Stimulated activated CD8-positive, alpha-beta memory T cell treated with anti-CD3 and anti-CD28 coated beads, Interleukin-12 subunit alpha, Interleukin-12 subunit beta, amount 100 ng/mL, for 1 hour (primary cell): ENCODE data around the gene ASB2.

Experiments
- DNase-seq: peaks from one replicate; pipeline ENCODE4 v3.0.0-alpha.2; 2020; ENCODE audit warnings: low read depth

ASB2 gene

DNA sequence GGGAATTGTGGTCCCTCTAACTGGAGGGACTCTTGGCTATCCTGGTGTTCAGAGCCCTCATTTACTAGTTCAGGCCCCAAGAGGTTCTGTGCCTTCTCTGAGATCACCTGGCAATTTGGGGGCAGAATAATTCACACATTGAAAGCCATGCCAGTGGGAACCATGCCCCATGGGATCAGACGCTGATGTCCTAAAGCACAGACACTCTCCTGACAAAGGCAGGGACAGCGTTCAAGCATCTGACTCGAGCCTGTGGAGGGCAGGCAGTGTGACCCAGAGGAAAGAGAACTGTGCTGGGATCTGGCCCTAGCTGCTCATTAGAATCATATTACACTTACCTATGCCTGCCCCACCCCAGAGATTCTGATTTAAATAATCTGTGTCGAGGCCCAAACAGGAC lies 2.4 kb upstream of the ASB2 start:
- no peak for DNase-seq

GRCh38 chr14:93977790-93978581 lies 1.6 kb upstream of the ASB2 start:
- DNase-seq = peak; percentile 48

- DNase-seq = no peak
Observed at GRCh38 chr14:93977171-93977570, 801 bp upstream of the ASB2 start.

DNA sequence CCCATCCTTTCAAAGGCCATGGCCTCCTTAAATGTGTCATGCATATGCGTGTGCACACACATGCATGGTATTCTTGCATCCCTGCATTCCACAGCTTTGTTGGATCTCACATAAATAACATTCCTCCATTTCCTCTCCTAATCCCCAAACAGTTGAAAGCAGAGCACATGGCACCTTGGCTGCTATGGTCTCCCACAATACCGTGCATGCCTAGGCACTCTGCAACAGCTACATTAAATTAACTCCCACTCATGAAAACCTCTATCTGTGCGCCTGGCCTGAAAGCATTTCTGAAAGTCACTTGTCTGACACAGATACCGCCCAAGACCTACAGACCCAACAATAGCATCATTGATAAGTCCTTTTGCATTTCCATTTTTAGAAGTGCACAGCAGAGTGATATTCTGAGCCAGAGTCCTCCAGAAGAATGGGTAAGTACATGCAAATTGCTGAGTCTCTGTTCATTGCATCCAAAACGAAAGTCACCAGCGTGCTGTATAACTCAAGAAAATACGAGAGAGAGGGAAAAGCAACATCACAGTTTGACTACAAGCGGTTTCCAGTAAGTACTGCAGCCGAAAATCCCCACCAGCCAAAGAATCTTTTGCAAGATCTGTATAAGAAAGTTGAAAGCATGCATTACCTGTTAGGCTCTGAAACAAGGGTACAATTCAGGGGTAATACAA lies 436 bp downstream of the ASB2 start:
- DNase-seq = no peak

DNA sequence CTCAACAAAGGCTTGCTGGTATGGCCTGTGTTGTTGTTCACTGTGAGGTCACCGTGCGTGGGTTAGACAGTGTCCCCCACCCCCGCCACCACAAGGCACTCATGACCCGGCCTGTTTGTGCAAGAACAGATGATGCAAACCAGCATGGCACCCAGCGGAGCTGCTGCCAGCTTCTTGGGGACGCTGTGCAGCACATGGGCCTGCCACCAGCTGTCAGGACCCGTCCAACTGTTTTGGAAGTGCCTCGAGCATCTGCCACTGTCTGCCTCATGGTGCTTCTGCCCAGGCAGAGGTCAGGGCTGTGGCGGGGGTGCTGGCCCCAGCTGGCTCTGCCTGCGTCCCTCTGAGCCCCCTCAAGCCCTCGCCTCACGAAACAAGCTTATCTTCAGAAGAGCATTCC lies 1.5 kb downstream of the ASB2 start:
- no peak for DNase-seq

DNA sequence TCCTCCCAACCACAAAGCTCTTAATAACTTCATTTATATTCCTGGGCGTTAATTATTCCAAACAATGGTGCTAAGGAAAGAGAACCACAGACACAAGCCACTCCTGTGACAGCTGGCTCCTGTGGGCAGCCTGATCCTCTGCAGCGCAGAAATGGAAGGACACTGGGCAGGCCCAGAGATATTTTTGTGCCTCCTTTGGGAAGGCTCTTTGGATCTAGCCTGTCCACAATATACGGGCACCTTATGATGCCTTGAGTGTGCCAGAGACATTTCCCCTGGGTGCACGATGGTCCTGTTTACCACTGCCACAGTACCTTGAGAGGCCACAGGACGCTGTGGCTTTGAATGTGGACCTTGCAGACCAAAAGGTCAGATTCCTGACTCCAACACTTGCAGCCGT lies 2.1 kb downstream of the ASB2 start:
- no peak for DNase-seq

DNA sequence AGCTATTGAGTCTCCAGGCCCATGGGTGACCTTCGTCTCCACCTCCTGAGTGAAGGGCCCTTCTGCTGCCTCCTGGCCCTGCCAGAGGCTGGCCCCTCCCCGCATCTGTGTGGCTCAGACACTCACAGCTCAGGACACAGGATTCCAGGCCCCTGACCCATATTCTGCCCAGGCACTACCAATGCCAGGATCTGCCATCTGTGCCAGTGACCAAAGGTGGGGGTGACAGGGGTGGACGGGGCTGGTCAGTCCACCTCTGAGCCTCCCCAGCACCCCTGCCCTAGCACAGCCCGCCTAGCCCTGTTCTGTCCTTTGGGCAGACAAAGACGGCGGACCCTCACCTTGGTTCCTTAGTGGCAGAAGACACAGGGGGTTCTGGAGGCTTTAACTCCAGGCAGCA lies 2.8 kb downstream of the ASB2 start:
- no peak for DNase-seq

- no peak for DNase-seq
Observed at GRCh38 chr14:93972618-93973205, 3.7 kb downstream of the ASB2 start.

DNA sequence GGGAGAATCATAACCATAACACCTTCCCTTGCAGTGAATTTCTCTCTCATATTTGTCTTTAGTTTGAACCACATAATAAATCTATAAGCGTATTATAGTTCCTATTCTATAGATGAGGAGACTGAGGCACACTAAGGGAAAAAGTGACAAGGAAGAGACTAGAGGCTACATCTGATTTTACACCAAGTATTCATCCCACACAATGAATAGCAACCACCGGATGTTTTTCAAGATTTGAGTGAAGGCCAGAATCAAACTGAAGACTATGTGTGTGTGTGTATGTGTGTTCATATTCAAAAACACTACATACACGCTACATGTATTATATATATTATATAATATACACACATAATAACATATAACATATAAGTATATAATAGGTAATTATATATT lies 4.7 kb downstream of the ASB2 start:
- DNase-seq = no peak

DNA sequence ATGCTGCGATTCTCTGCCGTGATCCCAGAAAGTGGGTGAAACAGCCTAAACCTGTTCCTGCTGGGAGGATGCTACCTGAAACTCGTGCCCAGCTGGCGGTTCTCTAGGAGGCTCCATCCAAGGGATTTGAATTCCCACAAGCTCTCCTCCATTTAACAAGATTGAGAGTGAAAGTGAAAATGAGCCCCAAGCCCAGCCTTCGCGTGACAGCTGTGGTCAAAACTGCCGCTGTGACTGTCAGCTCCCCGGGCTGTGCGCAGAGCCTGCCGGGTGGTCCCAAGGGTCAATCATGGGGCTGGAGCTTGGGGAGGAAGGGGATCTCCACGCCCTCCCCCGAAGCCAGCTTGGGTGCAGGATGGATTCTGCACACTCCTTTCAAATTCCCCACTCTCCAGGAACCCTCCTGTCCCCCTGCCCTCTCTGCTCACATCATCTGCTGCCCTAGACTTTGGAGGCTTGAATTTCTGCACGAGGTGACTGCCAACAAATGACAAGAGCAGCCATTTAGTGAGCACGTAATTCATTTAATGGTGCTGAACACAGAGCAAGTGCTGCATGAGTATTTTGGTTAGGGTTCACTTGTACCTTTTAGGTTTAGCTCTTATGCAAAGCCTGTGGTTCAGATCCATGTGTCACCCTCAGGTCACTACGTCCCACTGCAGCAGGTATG lies 5.3 kb downstream of the ASB2 start:
- no peak for DNase-seq

GRCh38 chr14:93970585-93970964 lies 5.8 kb downstream of the ASB2 start:
- DNase-seq = peak; percentile 58

DNA sequence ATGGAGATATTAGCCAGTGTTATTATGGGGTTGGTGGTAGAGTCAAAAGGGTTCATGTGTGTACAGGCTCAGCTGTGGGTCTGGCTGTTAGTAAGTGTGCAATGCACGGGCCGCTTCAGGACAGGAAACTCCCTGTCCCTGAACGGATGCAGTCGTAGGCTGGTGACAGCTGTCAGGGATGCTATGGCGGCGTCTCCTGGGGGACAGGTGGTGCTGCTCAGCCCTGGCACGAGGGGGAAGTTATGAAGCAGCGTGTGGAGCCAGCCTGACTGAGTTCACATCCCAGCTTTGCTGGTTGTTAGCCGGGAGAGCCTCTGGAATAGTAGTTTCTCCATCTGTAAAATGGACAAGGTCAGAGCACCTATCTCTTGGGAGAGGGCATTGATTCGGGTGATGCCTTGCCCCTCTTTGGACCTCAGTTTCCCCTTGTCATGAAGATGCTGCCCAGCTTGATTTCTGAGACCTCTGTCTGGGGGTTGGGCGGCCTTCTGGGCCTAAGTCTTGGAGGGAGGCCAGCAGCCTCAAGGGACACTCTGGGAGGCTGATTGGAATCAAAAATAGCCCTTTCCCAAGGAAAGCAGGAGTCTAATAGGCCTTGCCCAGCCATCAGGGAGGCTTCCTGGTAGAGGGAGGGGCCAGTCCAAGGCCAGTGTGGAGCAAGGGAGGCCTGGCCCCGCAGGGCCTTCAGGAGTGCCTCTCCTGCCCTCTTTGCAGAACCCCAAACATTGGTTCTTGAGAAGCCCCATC lies 7.1 kb downstream of the ASB2 start:
- no peak for DNase-seq

DNA sequence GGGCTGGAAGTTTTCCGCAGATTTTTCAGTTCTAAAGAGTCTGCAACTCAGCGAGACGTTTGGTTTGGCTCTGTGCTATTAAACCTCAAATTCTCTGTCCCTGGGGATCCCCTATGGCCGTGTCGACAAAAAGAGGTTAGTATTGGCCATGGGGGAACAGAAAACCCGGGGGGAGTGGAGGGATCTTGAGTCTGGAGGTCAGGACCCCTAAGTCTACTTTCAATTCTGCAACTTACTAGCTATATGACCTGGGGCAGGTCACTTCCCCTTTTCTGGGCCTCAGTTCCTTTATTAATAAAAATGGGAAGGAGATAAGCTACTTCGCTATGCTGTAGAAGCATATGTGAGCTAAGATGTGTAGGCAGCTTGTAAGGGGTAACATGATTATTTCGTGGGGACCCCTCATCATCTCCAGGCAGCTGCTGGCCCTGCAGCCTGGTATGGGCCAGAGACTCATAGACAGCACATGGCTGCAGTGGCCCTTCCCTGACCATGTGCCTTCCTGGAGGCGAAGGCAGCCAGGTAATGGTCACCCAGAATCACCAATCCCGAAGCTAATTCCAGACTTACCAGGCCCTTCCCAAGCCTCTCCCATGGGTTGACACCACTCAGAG lies 8.6 kb downstream of the ASB2 start:
- no peak for DNase-seq

DNA sequence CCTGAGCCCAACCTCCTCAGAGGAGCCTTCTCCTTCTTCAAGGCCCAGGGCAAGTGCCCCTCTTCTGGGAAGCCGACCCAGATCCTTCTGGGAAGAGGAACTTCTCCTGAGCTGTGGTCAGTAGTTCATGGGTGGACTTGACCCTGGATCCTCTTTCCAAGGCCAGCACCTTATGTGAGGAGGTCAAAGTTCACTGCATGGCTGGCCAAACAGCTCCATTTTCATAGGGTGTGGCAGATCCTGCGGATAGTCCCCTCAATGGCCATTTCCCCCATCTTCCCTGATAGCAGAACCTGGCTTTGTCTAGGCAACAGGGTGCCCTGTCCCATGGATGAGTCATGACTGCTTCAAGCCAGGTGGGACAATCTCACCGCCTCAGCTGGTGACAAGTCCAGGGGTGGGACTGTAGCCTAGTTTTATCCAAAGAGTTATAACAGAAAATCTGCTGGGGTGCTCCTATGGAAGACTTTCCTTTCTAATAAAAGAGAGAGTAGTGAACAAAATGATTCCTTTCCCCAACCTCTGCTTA lies 10.4 kb downstream of the ASB2 start:
- no peak for DNase-seq

- no peak for DNase-seq
Observed at GRCh38 chr14:93965287-93965821, 11.0 kb downstream of the ASB2 start.

DNA sequence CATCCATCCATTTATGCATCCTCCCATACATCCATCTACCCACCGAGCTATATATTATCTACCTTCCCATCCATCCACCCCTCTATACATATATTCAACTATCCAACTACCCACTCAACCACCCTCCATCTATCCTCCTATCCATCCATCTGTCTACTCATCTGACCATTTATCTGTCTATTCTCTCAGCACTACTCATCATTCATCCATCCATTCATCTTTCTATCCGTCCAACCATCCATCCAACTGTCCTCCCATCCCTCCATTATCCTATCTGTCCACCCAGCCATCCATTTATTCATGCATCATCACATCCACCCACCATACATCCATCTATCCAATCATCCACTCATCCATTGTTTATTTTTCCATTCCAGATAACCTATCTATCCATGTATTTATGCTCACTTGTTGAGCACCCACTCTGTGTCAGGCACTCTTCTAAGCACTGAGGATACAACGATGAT lies 11.5 kb downstream of the ASB2 start:
- no peak for DNase-seq

DNA sequence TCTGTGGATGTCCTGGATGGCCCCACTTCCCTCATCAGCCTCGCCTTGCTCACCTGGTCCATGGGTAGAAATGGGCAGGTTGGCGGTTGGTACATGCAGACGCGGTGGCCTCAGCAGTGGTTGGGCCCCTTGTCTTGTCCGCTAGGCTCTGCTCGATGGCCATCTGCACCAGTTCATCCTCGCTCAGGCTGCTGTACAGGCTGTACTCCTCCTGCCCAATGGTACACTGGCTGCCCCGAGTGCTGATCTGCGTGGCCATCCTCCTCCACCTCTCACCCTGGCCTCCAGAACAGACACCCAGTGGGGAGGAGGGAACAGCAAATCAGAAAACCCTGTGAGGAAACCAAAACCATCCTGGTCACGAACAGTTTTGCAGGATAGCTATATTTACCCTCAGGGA lies 12.1 kb downstream of the ASB2 start:
- no peak for DNase-seq

DNA sequence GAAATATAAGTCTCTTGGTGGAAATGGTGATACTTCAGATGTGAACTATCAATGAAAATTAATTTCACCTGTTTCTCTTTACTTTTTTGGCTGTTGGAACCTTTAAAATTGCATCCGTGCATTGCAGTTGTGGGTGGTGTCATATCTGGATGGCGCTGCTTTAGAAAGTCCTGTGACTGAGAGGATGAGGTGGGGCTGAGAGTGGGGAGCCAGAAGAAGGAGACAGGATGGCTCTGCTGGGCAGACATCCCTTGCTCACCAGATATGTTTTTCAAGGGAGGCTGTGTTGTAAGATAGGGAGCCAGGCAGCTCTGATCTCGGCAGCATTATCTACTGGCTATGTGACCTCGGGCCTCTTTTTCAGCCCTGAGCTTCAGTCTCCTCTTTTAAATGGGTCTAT lies 12.7 kb downstream of the ASB2 start:
- DNase-seq = no peak

- no peak for DNase-seq
Observed at GRCh38 chr14:93962701-93963601, 13.4 kb downstream of the ASB2 start.

DNA sequence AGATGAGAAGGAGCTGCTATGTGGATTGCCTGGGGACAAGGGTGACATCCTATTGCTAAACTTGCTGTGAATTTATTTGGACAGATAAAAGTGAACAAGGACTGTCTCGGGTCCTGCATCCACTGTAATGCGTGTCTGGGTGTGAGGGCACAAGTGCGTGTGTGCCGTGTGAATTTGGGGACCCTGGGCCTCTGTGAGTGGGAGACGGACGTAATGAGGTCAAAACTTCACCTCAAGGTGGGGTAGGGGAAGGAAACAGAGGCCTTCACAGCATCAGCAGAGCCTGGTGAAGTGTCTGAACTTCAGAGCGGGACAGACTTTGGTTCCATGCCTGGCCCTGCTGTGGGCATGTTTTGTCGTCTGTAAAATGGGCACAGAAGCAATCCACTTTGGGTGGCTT lies 14.8 kb downstream of the ASB2 start:
- no peak for DNase-seq
